ENCODE results near the gene GRID1.
"Not testable (repeated sequence)": the region's sequence is repeated elsewhere in the genome, so short reads cannot be mapped to it uniquely, and the experiment has no call there.

GRID1 gene

DNA sequence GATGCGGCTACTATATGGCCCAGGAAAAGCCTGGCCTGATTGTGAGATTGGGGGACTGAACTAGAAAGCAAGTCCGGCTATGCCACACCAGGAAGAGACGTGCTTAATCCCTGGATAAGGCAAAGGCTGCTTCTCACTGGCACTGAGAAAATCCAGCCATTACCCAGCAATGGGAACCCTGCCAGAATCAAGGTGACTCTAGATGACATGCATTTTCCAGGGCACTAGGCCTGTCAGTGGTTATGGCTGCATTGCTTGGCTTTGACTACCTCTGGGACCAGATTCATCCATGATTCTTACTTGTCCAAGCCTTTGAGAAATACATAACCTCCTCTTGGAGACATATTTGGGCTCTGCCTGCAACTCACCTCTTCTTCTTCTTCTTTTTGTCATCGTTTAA lies 317.2 kb downstream of the GRID1 start:
- DNase-seq, result no peak

DNA sequence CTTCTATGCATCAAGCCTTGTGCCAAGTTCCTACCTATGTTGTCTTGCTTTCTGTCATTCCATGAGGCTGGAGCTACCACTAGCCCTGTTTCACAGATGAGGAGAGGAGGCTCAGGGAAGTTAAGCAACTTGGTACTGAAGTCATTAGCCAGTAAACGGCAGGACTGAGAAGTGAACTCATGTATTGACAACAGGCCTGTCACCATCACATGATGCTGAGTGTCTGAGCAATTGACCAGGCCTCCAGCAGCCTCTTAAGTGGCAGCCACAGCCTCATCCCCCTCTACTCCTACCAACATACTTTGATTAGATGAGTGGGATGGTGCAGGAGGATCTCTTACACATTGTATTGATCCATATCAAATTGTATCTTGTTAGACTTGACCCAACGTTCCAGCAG lies 317.6 kb downstream of the GRID1 start:
- no peak for DNase-seq

DNA sequence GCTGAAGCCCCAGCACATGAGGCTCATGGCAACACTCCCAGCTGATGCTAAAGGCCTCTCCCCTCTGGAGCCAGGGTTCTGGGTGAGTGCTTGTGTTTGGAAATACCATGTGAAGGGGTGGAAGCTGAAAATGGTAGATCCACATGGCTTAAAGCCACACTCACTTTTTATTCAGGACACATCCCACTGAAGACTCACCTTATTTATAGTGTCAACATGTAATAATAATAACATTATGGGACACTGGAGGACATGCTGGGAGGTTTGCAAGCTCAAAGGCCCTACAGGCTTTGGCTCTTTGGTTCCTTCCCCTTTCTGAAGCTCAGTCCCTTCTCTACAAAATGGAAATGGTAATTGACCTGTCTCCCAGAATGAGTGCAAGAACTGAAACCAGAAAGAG lies 318.0 kb downstream of the GRID1 start:
- no peak for DNase-seq

DNA sequence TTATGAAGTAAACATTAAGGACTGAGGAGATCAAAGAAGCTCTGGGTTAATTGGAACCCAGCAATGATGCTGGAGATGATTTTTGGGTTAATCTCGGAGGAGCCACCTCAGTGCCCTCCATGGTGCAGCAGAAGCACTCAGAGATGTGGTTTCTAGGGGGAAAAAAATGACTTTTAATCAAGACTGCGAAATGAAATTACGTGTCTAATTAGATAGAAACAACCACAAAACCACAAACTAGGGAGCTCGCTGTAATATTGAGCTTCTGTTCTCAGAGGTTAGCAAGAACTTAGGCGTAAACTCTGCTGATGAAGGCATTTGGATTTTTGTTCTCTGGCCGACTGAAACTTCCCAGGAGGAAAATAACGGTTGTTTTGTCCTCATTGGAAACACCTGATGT lies 319.0 kb downstream of the GRID1 start:
- no peak for DNase-seq

DNA sequence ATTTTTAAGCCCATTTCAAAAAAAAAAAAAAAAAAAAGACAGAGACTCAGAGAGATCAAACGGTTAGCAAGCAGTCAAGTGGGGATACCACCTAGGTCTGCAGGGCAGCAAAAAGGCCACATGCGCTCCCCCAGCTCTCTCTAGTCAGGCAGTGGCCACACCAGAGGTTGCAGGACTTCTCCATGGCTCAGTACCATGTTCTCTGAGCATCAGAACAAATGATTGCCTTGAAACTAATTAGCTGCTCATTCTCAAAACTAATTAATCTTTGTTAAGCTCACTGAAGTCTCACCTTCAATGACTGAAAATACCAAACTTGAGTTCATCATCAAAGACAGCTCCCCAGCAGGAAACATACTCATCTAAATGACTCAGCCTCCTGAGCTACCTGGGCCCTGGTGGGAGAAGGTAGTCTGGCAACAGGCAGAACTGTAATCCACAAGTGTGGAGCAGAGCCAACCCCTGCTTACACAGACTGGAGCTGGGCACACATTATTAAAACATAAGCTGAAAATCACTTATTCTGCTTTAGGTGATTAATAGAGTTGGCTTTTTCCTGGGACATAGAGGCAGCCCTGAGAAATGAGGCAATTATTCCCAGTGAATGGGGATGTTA lies 319.6 kb downstream of the GRID1 start:
- no peak for DNase-seq

DNA sequence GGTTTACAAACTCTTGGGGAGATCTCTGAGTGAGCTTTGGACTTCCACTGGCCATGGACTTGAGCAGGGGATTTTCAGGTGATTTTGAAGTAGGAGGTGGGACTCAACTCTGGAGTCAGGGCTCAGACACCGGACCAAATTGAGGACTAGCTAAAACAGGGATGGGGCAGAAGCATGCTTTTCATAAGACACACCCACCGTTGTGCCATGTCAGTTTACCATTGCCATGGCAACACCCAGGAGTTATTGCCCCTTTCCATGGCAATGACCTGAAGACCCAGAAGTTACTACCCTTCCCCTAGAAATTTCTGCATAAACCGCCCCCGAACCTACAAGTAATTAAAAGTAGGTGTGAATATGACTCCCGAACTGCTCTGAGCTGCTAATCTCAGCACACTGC lies 320.7 kb downstream of the GRID1 start:
- DNase-seq, result no peak

DNA sequence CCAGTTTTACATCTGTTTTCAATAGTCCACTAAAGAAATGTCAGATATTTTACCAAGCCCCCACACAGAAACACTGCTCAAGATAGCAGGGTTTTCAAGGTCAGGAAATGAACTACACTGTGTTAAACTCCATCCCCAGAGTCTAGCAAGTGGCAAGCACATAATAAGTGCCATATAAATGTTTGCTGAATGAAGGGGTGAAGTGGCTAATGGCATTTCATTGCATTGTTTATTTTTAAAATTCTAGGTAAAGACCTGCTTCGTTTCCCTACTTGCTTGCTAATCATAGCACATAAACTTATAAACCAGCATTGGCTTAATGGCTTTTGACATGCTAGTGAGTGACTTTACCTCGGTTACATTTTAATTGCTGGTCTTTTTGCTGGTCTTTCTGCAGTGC lies 322.6 kb downstream of the GRID1 start:
- no peak for DNase-seq

DNA sequence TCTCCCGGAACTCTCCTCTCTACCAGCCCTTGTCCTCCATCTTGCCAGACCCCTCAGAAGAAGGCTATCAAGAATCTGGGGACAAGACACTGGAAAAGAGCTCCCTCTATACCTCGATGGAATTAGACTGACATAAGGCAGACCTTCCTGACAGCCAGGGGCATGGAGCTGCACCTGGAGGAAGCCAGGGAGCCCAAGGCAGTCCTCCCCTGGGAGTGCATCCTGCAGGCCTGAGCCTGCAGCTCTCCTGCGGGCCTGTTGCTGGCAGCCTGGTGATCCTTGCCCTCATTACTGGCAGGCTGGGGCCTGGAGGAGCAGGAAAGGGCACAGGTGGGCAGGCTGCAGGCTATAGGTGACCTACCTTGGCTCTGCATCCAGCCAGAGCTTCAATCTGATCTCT lies 323.4 kb downstream of the GRID1 start:
- DNase-seq, result no peak

DNA sequence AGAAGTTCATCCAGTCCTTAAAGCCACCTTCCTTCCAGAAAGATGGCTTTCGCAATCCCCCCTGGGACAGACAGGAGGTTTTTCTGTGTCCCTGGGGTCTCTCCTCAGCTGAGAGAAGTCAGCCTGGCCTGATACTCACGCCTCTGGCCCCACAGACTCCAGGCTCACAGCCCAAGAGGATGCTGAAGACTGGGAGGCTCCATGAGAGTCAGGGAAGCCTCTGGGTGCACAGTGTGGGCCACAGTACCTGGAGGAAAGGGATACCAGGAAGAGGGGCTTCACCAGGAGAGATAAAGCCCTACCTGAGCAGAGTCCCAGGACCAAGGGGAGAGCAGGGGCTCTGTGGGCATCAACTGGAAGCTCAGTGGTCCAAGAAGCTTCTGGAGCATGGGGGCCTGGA lies 324.4 kb downstream of the GRID1 start:
- no peak for DNase-seq

DNA sequence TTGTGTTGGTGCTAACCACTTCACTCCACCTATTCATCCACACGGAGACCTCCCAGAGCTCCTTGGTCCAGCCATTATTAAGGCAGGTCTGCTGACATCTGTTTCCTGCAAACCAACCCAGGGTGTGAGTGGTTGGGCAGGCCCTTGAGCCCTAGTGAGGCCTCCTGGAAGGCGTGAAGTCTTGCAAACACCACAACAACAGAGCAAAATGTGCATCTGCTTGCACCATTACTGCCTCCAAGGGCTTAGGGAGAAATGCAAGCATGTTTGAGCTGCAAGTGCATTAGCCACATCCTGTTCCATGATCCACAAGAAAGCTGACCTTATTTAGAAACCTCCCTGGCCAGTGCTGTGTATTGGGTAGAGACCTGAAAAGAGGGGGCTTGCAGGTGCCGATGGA lies 325.5 kb downstream of the GRID1 start:
- no peak for DNase-seq

DNA sequence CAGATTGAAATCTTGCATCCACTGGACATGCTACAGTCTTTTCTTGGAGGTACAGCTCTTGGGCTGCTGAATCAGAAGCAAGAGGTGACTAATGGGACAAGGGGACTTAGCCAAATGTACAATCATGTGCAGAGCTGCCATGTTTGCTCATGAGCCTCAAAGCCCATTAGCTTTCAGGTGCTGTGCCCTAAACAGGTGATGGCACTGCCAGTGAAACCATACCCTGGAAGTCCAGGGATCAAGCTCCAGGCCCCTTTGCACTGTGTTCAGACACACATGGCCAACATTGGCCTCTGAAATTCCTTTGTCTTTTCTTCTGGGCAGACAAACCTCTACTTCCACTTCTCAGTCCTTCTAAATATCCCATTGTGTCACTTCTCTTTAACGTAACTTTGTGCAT lies 328.2 kb downstream of the GRID1 start:
- no peak for DNase-seq

DNA sequence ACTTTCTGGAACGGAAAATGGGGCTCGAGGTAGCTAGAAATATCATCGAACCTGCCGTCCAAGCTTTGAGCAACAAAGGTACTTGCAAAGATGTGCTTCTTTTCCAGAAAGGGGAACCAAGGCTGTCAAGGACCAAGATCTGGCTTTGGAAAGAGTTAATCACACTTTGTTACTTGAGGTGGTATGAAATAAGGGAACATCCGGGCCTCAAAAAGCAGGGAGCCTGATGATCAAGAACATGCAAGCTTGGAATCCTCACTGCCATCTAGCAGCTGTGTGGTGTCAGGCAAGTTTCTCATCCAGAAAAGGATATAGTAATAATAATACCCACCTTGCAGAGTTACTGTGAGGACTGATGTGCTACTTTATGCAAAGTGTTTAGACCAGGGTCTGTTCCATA lies 329.5 kb downstream of the GRID1 start:
- no peak for DNase-seq

DNA sequence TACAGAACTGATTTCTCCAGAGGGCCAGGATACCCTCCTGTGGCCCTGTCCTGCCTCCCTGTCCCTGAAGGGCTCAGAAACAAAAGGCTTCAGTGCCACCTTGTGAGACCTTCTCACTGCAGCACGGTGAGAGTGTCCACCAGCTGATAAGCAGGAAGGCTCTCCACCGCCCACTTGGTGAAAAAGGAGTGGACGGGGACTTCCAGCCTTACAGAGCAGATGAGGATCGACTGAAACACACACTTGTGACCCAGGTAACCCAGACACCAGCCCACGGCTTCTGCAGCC lies 330.1 kb downstream of the GRID1 start:
- no peak for DNase-seq

DNA sequence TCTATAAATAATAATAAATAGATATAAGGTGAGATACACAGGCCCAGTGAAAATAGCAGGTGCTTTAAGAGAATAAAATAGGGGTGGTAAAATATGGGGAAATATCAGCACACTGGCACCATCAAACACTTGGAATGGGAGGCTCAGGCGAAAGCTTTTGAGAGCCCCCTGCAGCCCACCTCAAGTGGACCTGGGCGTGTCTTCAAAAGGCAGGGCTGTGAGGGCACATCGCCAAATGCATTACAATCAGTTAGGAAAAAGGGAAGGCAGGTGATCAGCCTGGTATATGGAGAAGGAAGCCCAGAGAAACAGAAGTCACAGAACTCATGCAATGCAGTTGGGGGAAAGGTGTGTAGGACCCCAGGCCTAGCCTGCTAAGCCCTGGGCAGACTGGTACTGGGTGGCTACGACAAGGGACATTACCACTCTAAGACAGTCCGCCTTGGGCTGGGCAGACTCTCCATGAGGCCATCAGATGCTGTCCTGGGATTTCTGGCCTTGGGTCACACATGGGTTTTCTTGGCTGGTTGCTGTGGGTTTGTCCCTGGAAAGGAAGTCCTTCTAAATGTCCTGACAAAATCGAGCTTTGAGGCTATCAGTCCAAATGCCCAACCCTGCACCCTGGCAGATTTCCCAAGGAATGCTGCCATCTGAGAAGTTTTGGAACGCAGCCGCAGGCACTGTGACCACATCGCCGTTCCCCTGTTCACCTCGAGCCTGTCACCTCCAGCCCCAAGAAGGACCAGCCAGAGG lies 330.6 kb downstream of the GRID1 start:
- no peak for DNase-seq

DNA sequence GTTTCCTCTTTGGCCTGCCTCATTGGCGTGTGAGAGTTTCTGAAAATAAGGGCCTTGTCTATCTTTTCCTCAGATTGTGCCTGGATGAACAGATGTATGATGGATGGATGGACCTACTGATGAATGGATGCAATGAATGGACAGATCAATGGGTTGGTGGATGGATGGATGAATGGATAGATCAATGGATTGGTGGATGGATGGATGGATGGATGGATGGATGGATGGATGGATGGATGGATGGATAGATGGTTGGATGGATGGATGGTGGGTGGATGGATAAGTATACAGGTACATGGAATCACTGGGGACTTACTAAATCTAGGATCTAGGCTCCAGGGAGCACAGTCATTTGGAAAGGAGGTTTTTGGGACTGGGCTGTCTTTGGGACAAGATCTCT lies 331.9 kb downstream of the GRID1 start:
- no peak for DNase-seq

DNA sequence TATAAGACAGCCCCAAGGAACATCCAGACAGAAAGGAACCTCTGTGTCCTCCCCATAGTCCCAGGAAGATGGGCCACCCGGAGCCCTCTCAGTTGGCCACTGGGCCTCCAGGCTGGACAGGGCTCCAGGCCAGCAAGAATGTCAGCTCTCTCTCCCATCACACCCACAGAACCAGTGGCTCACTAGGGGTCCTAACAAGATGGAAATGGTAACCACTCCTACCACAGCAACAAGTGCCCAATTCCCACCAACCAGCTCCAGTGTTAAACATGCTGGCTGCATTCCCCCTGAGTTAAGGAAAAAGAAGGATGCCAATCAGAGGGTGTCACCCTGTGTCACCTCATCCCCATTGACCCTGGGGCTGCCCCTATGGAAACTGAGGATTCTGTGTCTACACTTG lies 333.0 kb downstream of the GRID1 start:
- no peak for DNase-seq

DNA sequence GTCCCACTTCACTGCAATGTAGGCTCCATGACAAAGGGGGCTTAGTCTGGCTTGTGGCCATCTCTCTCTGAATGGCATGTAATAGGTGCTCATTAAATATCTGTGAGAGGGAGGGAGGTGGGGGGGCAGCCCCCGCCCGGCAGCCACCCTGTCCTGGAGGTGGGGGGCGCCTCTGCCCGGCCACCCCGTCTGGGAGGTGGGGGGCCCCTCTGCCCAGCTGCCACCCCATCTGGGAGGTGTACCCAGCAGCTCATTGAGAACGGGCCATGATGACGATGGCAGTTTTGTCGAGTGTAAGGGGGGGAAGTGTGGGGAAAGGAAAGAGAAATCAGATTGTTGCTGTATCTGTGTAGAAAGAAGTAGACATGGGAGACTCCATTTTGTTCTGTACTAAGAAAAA lies 334.5 kb downstream of the GRID1 start:
- not testable (repeated sequence) for DNase-seq

DNA sequence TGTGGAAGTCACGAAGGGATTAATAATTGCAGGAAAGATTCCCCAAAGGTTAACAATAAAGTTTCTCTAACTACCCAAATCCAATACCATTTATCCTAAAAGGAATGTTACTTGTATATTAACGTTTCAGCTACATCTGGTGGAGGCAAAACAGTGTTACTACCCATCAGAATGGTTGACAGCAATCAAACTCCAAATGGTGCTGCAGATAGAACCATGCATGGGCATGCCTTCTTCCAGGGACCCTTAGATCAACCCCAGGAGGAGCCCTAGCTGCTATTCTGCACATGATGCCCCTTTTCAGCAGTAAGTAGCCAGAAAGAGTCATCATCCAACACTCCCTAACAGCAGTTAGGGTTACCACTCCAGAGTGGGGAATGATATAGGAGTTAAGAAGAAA lies 336.3 kb downstream of the GRID1 start:
- no peak for DNase-seq

DNA sequence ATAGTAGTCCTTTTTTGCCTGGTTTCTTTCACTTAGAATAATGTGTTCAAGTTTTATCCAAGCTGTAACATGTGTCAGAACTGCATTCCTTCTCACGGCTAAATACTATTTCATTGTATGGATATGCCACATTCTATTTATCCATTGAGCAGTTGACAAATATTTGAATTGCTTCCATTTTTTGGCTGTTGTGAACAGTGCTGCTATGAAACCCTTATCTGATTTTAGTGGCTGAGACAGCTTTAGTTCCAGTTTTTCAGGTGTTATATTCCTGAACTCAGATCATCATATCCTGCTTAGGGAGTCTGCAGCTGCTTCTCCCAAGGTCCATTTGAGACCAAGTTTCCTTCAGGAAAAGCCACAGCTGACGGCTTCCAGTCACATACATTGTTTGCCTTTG lies 339.2 kb downstream of the GRID1 start:
- DNase-seq, result no peak

DNA sequence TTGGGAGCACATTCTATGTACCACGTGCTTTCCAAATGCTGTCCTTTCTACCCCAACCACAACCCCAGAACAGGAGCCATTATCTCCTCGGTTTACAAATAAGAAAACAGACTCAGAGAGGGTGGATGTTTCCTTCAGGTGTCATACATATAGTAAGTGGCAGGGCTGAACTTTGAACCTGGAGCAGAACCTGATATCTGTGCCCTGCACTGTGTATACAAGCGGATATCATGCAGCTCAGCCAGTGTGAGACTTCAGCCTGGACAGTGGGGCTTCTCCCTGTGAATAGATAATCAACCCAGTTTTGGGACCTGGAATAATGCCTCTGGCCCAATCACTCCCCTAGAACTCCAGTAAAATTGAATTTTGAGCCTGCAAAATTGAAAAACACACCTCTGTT lies 341.1 kb downstream of the GRID1 start:
- no peak for DNase-seq

DNA sequence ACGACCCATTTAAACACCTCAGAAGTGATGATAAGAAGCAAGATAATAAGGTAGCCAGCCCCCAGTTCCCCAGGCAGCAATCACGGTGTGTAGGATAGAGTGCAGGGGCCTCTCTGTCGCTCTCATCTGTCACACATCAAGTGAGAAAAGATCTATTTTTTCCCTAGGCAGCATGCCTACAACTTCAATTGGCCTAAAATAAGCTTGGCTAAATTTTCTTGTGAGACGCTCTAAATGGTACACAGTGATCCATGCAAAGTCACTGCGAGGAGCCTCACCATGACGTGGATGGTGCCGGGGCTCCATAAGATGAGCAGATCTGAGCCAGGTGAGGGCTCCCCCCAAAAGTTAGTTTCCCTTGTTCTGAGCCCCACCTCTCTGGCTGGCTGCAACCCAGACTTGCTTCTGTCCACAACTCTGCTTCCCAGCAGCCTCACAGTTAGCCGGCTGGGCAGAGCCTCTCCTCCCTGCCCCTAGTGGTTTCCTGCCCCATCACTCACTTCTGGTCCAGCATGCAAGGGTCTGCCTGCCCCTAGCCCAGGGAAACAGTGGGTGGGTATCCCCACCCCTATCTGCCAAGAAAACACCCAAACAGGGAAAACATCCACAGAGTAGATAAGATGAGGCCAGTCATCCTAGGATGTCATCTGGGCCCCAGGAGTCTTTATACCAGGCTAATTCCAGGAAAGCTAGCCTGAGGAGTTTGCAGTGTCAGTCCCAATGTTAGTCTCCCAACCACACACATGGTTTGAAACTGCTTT lies 342.1 kb downstream of the GRID1 start:
- no peak for DNase-seq

DNA sequence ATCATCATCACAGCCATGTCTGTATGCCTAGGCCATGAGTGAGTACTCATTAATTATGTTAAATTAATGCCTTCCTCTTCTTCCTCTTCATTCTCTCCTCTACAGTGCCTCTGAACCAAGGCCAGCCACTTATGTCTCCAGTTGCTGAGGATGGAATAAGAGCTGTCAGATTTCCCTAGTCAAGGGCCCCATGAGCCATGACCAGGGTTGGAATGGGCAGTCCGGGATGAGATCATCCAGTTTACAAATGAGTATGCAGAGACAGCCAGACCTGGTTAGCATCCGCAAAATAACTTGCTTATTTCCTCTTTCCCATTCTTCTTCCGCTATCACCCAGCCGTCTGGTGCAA lies 342.7 kb downstream of the GRID1 start:
- no peak for DNase-seq

DNA sequence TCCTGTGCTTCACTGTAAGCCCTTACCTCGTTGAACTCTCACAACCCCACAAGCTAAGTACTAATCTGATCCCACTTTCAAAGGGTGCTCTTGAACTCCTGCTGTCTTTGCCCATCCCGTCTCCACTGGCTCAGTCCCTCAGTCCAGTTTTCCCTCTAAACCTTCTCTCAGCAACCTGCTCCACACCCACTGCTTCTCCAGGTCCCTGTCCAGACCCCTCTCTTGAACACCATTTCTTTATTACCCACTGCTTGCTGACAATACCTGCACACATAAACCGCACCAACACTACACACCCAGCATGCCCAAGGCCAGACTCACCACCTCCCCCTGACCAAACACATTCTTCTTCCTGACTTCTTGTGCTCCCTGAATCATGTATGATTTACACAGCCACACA lies 343.3 kb downstream of the GRID1 start:
- DNase-seq, result no peak

DNA sequence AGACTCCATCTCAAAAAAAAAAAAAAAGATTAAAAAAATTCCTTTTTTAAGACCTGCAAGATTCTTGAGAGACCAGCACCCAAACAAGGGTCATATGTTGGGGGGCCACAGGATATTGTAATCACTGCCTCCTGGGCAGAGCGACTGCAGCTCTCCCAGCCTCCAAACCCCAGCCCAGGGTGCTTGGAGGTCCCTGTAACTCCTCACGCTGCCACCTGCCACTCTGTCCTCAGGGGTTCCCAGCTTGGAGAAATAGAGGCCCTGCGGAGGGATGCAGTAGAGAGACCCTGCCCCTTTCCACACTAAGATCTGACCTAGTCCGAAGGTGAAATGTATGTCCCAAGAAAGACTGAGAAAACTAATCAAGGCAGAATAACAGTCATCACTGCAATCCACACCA lies 343.7 kb downstream of the GRID1 start:
- DNase-seq, result no peak

DNA sequence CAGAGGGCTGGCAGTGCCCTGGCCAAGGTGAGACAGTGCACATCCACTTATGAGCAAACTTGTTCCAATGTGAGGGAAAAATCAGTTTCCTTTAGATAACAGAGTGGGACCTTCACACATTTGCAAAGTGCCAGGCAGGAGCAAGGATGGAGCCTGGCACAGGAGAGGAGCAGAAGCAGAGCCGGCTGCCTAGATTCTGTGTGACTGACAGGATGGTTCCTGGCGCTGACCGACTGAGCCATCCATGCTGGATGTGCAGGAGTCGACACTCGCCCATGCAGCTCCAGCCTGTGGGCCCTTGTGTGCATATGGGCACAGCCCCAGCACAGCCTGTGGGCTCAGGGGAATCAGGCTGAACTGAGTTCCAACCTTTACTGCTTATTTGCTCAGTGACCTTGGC lies 346.5 kb downstream of the GRID1 start:
- DNase-seq, result no peak

All from NCI-H774 (cell line).